NB4 (cell line): Measurements from ENCODE around the gene UBE2QL1.

Source experiments
- POLR2A ChIP-seq: IDR thresholded peaks from 2 replicates; pipeline ENCODE4 v1.6.1; 2011; ENCODE audit warnings: mild to moderate bottlenecking; ENCODE audit not compliant: insufficient read length; ENCODE audit errors: extremely low read depth
- TF ChIP-seq, protein P1 (sequence below): IDR thresholded peaks from one replicate; pipeline ENCODE4 v1.5.1; 2012; ENCODE audit warnings: low read depth, low read length
- TF ChIP-seq, protein P2 (sequence below): IDR thresholded peaks from 2 replicates; pipeline ENCODE4 v1.6.1; 2011; ENCODE audit warnings: low read depth, low read length

DNA sequence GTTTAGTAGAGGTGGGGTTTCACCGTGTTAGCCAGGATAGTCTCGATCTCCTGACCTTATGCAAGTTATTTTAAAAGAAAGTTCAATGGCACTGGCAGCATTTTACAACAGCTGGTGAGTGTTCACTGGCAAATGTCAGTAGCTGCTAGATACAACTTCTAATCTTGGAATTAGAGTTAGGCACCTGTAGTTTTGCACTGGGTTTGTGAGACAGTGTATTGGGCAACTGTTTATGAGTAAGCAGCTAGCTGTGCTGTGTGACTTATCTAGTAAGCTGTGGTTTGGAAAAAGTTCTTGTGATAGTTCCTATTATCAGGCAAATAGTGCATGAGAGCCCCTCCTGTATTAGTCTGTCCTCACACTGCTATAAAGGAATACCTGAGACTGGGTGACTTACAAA lies 61.5 kb downstream of the UBE2QL1 start:
- TF ChIP-seq, protein P1, sequence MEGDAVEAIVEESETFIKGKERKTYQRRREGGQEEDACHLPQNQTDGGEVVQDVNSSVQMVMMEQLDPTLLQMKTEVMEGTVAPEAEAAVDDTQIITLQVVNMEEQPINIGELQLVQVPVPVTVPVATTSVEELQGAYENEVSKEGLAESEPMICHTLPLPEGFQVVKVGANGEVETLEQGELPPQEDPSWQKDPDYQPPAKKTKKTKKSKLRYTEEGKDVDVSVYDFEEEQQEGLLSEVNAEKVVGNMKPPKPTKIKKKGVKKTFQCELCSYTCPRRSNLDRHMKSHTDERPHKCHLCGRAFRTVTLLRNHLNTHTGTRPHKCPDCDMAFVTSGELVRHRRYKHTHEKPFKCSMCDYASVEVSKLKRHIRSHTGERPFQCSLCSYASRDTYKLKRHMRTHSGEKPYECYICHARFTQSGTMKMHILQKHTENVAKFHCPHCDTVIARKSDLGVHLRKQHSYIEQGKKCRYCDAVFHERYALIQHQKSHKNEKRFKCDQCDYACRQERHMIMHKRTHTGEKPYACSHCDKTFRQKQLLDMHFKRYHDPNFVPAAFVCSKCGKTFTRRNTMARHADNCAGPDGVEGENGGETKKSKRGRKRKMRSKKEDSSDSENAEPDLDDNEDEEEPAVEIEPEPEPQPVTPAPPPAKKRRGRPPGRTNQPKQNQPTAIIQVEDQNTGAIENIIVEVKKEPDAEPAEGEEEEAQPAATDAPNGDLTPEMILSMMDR, result no peak
- TF ChIP-seq, protein P2, sequence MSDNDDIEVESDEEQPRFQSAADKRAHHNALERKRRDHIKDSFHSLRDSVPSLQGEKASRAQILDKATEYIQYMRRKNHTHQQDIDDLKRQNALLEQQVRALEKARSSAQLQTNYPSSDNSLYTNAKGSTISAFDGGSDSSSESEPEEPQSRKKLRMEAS, result no peak
- no peak for TF ChIP-seq POLR2A
